GM12891 (cell line): ENCODE measurements around the gene HLCS.

Experiments used
- POLR2A ChIP-seq: IDR thresholded peaks from 2 replicates; pipeline ENCODE4 v1.6.1; 2011; ENCODE audit warnings: low read depth, low read length, control low read depth
- POLR2AphosphoS5 ChIP-seq: IDR thresholded peaks from 2 replicates; pipeline ENCODE4 v1.6.1; 2011; ENCODE audit warnings: low read depth, low read length, control low read depth
- SPI1 ChIP-seq: IDR thresholded peaks from 2 replicates; pipeline ENCODE4 v1.6.1; 2011; ENCODE audit warnings: low read depth, low read length, control low read depth
- TAF1 ChIP-seq: IDR thresholded peaks from 2 replicates; pipeline ENCODE4 v1.6.1; 2011; ENCODE audit warnings: low read depth, low read length, control low read depth

- no peak for TF ChIP-seq POLR2A
- TF ChIP-seq POLR2AphosphoS5, result no peak
- no peak for TF ChIP-seq TAF1
- TF ChIP-seq SPI1, result no peak
Observed at GRCh38 chr21:36704281-36704957, 262.1 kb downstream of the HLCS start.
